Activated T-cell treated with anti-CD3 and anti-CD28 coated beads for 4 hours (primary cell): ENCODE measurements around the gene RYK.
"Not testable (repeated sequence)": the region's sequence is repeated elsewhere in the genome, so short reads cannot be mapped to it uniquely, and the experiment has no call there.

Experiments
- DNase-seq: peaks from one replicate; pipeline ENCODE4 v3.0.0-alpha.2; 2020

RYK gene

GRCh38 chr3:134250717-134251220, at the start of gene RYK:
Gene RYK, minus strand, starts transcription at chr3:134250859. Its CDS starts 205 bp downstream, at chr3:134250654.
- peak; percentile 56 for DNase-seq

GRCh38 chr3:134299888-134300206, 49.2 kb upstream of the RYK start:
- DNase-seq = no peak

GRCh38 chr3:134299185-134299887, 48.7 kb upstream of the RYK start:
- no peak for DNase-seq

- DNase-seq = no peak
Measured at GRCh38 chr3:134298249-134298648, 47.6 kb upstream of the RYK start.

GRCh38 chr3:134296616-134297015, 46.0 kb upstream of the RYK start:
- no peak for DNase-seq

- DNase-seq = no peak
Measured at GRCh38 chr3:134295930-134296329, 45.3 kb upstream of the RYK start.

- DNase-seq = peak; percentile 25
Measured at GRCh38 chr3:134294302-134295280, 43.9 kb upstream of the RYK start.

- DNase-seq = no peak
Measured at GRCh38 chr3:134291319-134292254, 40.9 kb upstream of the RYK start.

GRCh38 chr3:134287512-134287911, 36.9 kb upstream of the RYK start:
- no peak for DNase-seq

- no peak for DNase-seq
Measured at GRCh38 chr3:134284438-134284837, 33.8 kb upstream of the RYK start.

- DNase-seq = no peak
Measured at GRCh38 chr3:134282659-134283047, 32.0 kb upstream of the RYK start.

- no peak for DNase-seq
Measured at GRCh38 chr3:134281912-134282658, 31.4 kb upstream of the RYK start.

GRCh38 chr3:134279466-134279865, 28.8 kb upstream of the RYK start:
- no peak for DNase-seq

GRCh38 chr3:134277066-134277660, 26.5 kb upstream of the RYK start:
- DNase-seq = no peak

- DNase-seq = no peak
Measured at GRCh38 chr3:134276086-134276485, 25.4 kb upstream of the RYK start.

- DNase-seq = not testable (repeated sequence)
Measured at GRCh38 chr3:134275110-134275509, 24.5 kb upstream of the RYK start.

- DNase-seq = no peak
Measured at GRCh38 chr3:134274571-134274970, 23.9 kb upstream of the RYK start.

- no peak for DNase-seq
Measured at GRCh38 chr3:134267996-134268395, 17.3 kb upstream of the RYK start.

- DNase-seq = no peak
Measured at GRCh38 chr3:134260987-134261386, 10.3 kb upstream of the RYK start.

- no peak for DNase-seq
Measured at GRCh38 chr3:134258761-134259347, 8.2 kb upstream of the RYK start.

- DNase-seq = no peak
Measured at GRCh38 chr3:134255404-134255803, 4.7 kb upstream of the RYK start.
